Activated CD4-positive, alpha-beta T cell treated with anti-CD3 and anti-CD28 coated beads for 36 hours (primary cell): ENCODE data around the gene HTR2C. TPM values are rescaled to one million over a fixed set of nuclear protein-coding genes. Genes with fewer than 3 reads are reported as not detected.

Source experiments
- ATAC-seq: fragments of 200-7000 bp; cut with Tn5 transposase; one replicate; pipeline ENCODE4 v1.10.0; 2021; ENCODE audit warnings: mild to moderate bottlenecking, moderate library complexity
- CTCF ChIA-PET: fragments of 350-600 bp; sonication (Branson Sonifier 250); formaldehyde crosslinking; loops from one replicate; lab custom pipeline; 2021; ENCODE audit warnings: antibody characterized with exemption; lab: Charles Lee
- POLR2A ChIA-PET: fragments of 350-600 bp; sonication (Branson Sonifier 250); formaldehyde crosslinking; loops from one replicate; lab custom pipeline; 2021; ENCODE audit warnings: antibody characterized with exemption, inconsistent platforms; lab: Charles Lee
- DNase-seq: peaks from one replicate; pipeline ENCODE4 v3.0.0-alpha.2; 2020
- H3K27ac Mint-ChIP-seq: one replicate; pipeline ENCODE4 v1.8.0; 2021; ENCODE audit warnings: mixed read lengths
- H3K27me3 Mint-ChIP-seq: one replicate; pipeline ENCODE4 v1.8.0; 2021; ENCODE audit warnings: mixed read lengths
- H3K36me3 Mint-ChIP-seq: one replicate; pipeline ENCODE4 v1.8.0; 2021; ENCODE audit warnings: low read depth, mixed read lengths
- H3K4me1 Mint-ChIP-seq: one replicate; pipeline ENCODE4 v1.8.0; 2021; ENCODE audit warnings: mixed read lengths
- H3K4me3 Mint-ChIP-seq: one replicate; pipeline ENCODE4 v1.8.0; 2021; ENCODE audit warnings: mild to moderate bottlenecking, moderate library complexity, mixed read lengths
- H3K9me3 Mint-ChIP-seq: one replicate; pipeline ENCODE4 v1.8.0; 2021; ENCODE audit warnings: low read depth, mixed read lengths
- intact Hi-C, 2 experiments: fragments of 100-400 bp; cut with DNase I in 1 of 2; cut with micrococcal nuclease in 1 of 2; formaldehyde crosslinking; loops; one replicate each; pipeline versions ENCODE4 v1.14.2 to v1.15.1; 2022 to 2024; cut with DNase I, micrococcal nuclease
- total RNA-seq, 2 experiments: library from RNA; stranded (reverse); gene quantifications; one replicate each; pipeline ENCODE4 v1.2.3, GENCODE V29; 2021

HTR2C gene
- total RNA-seq, 2 experiments from 2014 or later, result not detected

GRCh38 chrX:114717921-114718320 lies 134.0 kb downstream of the HTR2C start:
- no peak overlapping the region for H3K27ac Mint-ChIP-seq
- ATAC-seq (no peak), DNase-seq (no peak)
- no peaks in the 10 kb centered on the region for H3K27me3 Mint-ChIP-seq
- ChIA-PET CTCF (no interaction called here), POLR2A (no interaction called here)
- H3K4me3 Mint-ChIP-seq, result no peak overlapping the region
- no peaks in the 10 kb centered on the region for H3K4me1 Mint-ChIP-seq
- H3K36me3 Mint-ChIP-seq, result no peaks in the 10 kb centered on the region
- H3K9me3 Mint-ChIP-seq, result no peaks in the 10 kb centered on the region
- intact Hi-C loops, result no loop called here

DNA sequence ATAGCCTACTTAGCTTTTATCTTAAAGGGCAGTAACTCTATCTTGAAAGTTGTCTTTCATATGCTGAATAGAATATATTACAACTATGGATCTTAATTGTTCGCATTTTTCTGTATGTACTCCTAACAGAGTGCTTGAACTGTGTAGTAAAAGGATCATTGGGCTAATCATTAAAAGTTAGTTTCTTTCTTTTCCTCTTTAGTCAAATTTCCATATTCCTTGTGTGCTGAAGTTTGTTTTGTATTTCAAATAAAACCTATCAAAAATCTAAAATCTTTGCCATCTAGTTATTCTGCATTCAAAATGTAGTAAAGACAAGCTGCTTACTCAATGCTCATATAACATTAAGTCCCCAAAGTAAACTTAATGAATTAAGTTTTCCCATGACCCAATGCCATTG lies 182.7 kb downstream of the HTR2C start:
- no peaks in the 10 kb centered on the region for H3K9me3 Mint-ChIP-seq
- no peaks in the 10 kb centered on the region for H3K36me3 Mint-ChIP-seq

DNA sequence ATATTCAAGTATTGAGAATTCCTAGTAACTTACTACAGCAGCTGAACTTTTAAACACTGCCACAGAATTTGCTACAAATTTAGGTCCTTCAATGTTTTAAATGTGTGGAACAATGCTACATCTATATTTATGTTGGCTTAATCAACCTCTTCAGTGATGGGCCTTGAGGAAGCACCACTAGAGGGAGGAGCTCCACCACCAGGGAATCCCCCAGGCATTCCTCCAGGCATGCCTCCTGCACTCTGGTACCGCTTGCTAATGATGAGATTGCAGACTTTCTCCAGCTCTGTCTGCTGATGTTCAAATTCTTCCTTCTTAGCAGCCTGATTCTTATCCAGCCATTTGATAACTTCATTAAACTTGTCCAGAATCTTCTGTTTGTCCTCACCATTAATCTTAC lies 190.8 kb downstream of the HTR2C start:
- ChIA-PET CTCF (no interaction called here), POLR2A (no interaction called here)
- DNase-seq (no peak), ATAC-seq (no peak)
- H3K4me1 Mint-ChIP-seq, result no peaks in the 10 kb centered on the region
- H3K4me3 Mint-ChIP-seq, result no peak overlapping the region
- H3K27me3 Mint-ChIP-seq, result no peaks in the 10 kb centered on the region
- peaks cover 3% of the 10 kb centered on the region for H3K9me3 Mint-ChIP-seq
- no peak overlapping the region for H3K27ac Mint-ChIP-seq
- intact Hi-C loops, result no loop called here
- H3K36me3 Mint-ChIP-seq, result no peaks in the 10 kb centered on the region

More for the DNA sequence above, 182.7 kb downstream of the HTR2C start:
- ChIA-PET POLR2A (no interaction called here), CTCF (no interaction called here)
- intact Hi-C loops, result no loop called here
- Mint-ChIP-seq H3K4me1 (no peaks in the 10 kb centered on the region), H3K27me3 (no peaks in the 10 kb centered on the region), H3K4me3 (no peak overlapping the region), H3K27ac (no peak overlapping the region)
- DNase-seq (no peak), ATAC-seq (no peak)

DNA sequence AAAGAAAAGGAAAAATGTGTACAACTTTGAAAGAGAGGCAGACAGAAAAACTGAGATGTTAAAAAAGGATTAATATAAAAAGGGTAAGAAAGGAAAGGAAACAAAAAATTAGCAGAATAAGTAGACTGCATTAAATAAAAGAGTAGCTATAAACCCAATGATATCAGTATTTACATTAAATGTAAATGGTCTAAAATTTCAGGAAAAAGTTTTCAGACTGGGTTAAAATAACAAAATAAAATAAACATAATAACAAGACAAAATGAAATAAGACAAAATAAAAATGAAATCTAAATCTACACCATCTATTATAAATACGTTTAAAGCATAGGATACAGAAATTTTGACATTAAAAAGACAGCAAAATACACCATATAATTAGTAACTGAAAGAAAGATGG lies 199.0 kb downstream of the HTR2C start:
- no peaks in the 10 kb centered on the region for H3K27me3 Mint-ChIP-seq
- intact Hi-C loops, result no loop called here
- peaks cover 3% of the 10 kb centered on the region for H3K9me3 Mint-ChIP-seq
- H3K27ac Mint-ChIP-seq, result no peak overlapping the region
- no peaks in the 10 kb centered on the region for H3K36me3 Mint-ChIP-seq
- DNase-seq (no peak), ATAC-seq (no peak)
- H3K4me1 Mint-ChIP-seq, result no peaks in the 10 kb centered on the region
- POLR2A ChIA-PET, result no interaction called here
- CTCF ChIA-PET, result no interaction called here
- H3K4me3 Mint-ChIP-seq, result no peak overlapping the region

- intact Hi-C loops, result no loop called here
- POLR2A ChIA-PET, result no interaction called here
- no peak overlapping the region for H3K4me3 Mint-ChIP-seq
- no peak overlapping the region for H3K27ac Mint-ChIP-seq
- no peaks in the 10 kb centered on the region for H3K36me3 Mint-ChIP-seq
- H3K27me3 Mint-ChIP-seq, result no peaks in the 10 kb centered on the region
- H3K4me1 Mint-ChIP-seq, result no peaks in the 10 kb centered on the region
- CTCF ChIA-PET, result no interaction called here
- DNase-seq (no peak), ATAC-seq (no peak)
- peaks cover 1% of the 10 kb centered on the region for H3K9me3 Mint-ChIP-seq
Measured at GRCh38 chrX:114787061-114787460, 203.2 kb downstream of the HTR2C start.

DNA sequence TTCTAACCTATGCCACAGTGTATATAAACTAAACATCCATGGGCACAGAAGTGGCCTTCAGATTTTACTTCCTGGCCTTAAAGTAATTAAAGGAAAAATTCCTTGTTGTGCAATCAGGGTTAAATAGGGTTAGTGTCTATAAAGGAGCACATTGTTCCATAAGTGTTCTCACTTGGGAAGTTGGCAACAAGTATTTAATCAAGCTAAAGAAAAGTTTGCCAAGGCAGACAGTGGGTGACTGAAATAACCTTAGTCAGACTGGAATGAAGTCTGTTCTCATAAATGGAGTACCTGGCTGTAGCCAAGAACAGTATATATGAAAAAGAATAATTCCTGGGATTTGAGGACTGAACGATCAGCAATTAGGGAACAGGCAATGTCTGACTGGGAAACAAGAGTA lies 213.6 kb downstream of the HTR2C start:
- no peaks in the 10 kb centered on the region for H3K4me1 Mint-ChIP-seq

GRCh38 chrX:114798907-114799306 lies 215.0 kb downstream of the HTR2C start:
- Mint-ChIP-seq H3K9me3 (no peaks in the 10 kb centered on the region), H3K4me3 (no peak overlapping the region), H3K4me1 (no peaks in the 10 kb centered on the region), H3K27me3 (no peaks in the 10 kb centered on the region), H3K36me3 (no peaks in the 10 kb centered on the region), H3K27ac (no peak overlapping the region)
- intact Hi-C loops, result no loop called here
- DNase-seq, result no peak
- ATAC-seq, result no peak
- ChIA-PET CTCF (no interaction called here), POLR2A (no interaction called here)

More for the DNA sequence above, 213.6 kb downstream of the HTR2C start:
- H3K36me3 Mint-ChIP-seq, result no peaks in the 10 kb centered on the region
- no peak overlapping the region for H3K4me3 Mint-ChIP-seq
- DNase-seq (no peak), ATAC-seq (no peak)
- no peak overlapping the region for H3K27ac Mint-ChIP-seq
- intact Hi-C loops, result no loop called here
- no peaks in the 10 kb centered on the region for H3K27me3 Mint-ChIP-seq
- POLR2A ChIA-PET, result no interaction called here
- CTCF ChIA-PET, result no interaction called here
- no peaks in the 10 kb centered on the region for H3K9me3 Mint-ChIP-seq

DNA sequence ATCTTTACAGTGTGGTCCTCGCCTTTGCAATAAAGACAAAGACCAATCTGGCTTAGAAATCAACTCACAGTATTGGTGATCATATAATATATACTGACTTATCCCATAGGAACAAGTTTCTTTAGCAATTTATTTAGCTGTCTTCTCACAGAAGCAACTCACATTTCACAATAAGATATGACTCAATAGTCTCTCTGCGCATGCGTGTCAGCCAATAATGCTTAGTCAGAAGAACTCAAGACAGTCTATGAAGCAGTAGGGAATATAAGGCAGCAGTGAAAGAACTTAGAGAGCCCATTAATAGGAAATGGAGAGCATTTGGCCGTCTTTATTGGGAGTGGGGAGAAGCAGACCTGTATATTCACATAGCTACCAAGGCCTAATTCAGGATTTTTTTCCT lies 216.8 kb downstream of the HTR2C start:
- ATAC-seq, result no peak
- intact Hi-C loops, result no loop called here
- CTCF ChIA-PET, result no interaction called here
- no peak for DNase-seq
- Mint-ChIP-seq H3K27me3 (no peaks in the 10 kb centered on the region), H3K27ac (no peak overlapping the region), H3K4me3 (no peak overlapping the region), H3K4me1 (no peaks in the 10 kb centered on the region), H3K9me3 (no peaks in the 10 kb centered on the region), H3K36me3 (no peaks in the 10 kb centered on the region)
- POLR2A ChIA-PET, result no interaction called here

GRCh38 chrX:114819509-114819908 lies 235.6 kb downstream of the HTR2C start:
- Mint-ChIP-seq H3K36me3 (no peaks in the 10 kb centered on the region), H3K9me3 (peaks cover 1% of the 10 kb centered on the region), H3K4me3 (no peak overlapping the region), H3K27ac (no peak overlapping the region), H3K4me1 (no peaks in the 10 kb centered on the region), H3K27me3 (no peaks in the 10 kb centered on the region)
- CTCF ChIA-PET, result no interaction called here
- intact Hi-C loops, result no loop called here
- DNase-seq, result no peak
- ATAC-seq, result no peak
- POLR2A ChIA-PET, result no interaction called here

DNA sequence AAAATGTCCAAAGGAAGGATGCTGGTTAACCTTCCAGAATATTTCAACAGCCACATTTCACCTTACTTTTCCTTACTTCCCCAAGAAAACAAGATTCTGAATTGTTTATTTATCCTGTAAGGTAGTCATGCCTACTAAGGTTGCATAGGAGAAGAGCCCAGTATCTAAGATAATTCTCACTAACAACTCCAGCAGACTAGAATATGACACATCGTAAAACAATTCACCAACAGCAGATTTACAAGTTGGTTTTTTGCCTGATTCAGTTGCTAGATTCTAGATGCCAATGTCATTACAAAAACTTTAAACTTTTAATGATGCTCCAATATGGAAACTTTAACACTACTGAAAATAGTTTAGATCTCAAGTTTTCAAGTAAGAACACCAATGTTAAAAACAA lies 257.2 kb downstream of the HTR2C start:
- POLR2A ChIA-PET, result no interaction called here
- no peak for ATAC-seq
- no peaks in the 10 kb centered on the region for H3K27me3 Mint-ChIP-seq
- no peak for DNase-seq
- H3K4me3 Mint-ChIP-seq, result no peak overlapping the region
- H3K4me1 Mint-ChIP-seq, result no peaks in the 10 kb centered on the region
- no peaks in the 10 kb centered on the region for H3K36me3 Mint-ChIP-seq
- intact Hi-C loops, result no loop called here
- no peaks in the 10 kb centered on the region for H3K9me3 Mint-ChIP-seq
- CTCF ChIA-PET, result no interaction called here
- no peak overlapping the region for H3K27ac Mint-ChIP-seq

- intact Hi-C loops, result no loop called here
- H3K36me3 Mint-ChIP-seq, result no peaks in the 10 kb centered on the region
- no peaks in the 10 kb centered on the region for H3K27me3 Mint-ChIP-seq
- no peak overlapping the region for H3K27ac Mint-ChIP-seq
- DNase-seq (no peak), ATAC-seq (no peak)
- no peaks in the 10 kb centered on the region for H3K9me3 Mint-ChIP-seq
- H3K4me3 Mint-ChIP-seq, result no peak overlapping the region
- ChIA-PET POLR2A (no interaction called here), CTCF (no interaction called here)
- no peaks in the 10 kb centered on the region for H3K4me1 Mint-ChIP-seq
Measured at GRCh38 chrX:114842181-114842580, 258.3 kb downstream of the HTR2C start.

DNA sequence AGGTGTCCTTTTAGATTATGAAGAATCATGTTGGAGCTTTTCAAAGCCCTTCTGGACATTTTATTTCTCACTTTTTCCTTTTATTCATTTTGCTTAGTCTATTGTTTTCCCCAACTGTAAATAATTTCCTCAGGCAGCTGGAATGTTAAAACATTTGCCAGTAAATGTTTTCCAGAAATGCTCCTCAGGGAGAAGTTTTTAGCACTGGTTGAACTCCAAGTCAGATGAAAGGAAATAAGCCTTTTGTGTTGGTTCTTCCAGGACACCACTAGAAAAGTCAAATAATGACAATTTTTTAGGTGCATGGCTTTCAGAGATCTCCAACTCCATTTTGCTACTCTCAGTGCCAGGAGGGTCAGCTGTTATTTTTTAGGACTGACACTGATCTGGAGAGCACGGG lies 305.6 kb downstream of the HTR2C start:
- no peaks in the 10 kb centered on the region for H3K4me1 Mint-ChIP-seq
- ATAC-seq, result no peak
- DNase-seq, result no peak
- H3K9me3 Mint-ChIP-seq, result peaks cover 3% of the 10 kb centered on the region
- no peak overlapping the region for H3K4me3 Mint-ChIP-seq
- intact Hi-C loops, result no loop called here
- no peaks in the 10 kb centered on the region for H3K36me3 Mint-ChIP-seq
- H3K27ac Mint-ChIP-seq, result no peak overlapping the region
- no peaks in the 10 kb centered on the region for H3K27me3 Mint-ChIP-seq
- CTCF ChIA-PET, result no interaction called here
- POLR2A ChIA-PET, result no interaction called here

DNA sequence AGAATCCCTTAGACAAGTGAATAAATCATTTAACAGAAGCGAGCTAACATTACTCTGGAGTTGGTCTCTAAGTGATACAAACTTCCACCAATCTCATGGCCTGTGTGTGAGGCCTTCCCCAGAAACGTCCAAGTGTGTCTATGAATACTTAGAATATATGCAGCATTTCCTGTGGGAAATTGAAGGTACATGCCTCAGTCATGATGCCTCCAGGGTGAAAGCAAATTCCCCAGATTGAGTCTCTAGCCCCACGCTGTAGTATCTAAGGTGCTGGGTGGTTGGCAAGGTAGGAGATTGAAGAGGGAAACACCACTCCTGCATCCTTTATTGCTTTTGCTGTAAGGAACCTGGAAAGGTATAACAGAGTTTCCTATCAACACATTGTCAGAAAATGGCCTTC lies 319.7 kb downstream of the HTR2C start:
- H3K4me1 Mint-ChIP-seq, result no peaks in the 10 kb centered on the region
- peaks cover 4% of the 10 kb centered on the region for H3K9me3 Mint-ChIP-seq
- no peak for ATAC-seq
- CTCF ChIA-PET, result no interaction called here
- no peak overlapping the region for H3K27ac Mint-ChIP-seq
- H3K36me3 Mint-ChIP-seq, result no peaks in the 10 kb centered on the region
- POLR2A ChIA-PET, result no interaction called here
- intact Hi-C loops, result no loop called here
- H3K4me3 Mint-ChIP-seq, result no peak overlapping the region
- H3K27me3 Mint-ChIP-seq, result no peaks in the 10 kb centered on the region
- no peak for DNase-seq
